ENCODE data around the gene TRIP13. TPM values are rescaled to one million over a fixed set of nuclear protein-coding genes. Genes with fewer than 3 reads are reported as not detected.
A peak's percentile ranks its signal among the peaks of the same experiment; 100 is the strongest.
"Not testable (repeated sequence)": the region's sequence is repeated elsewhere in the genome, so short reads cannot be mapped to it uniquely, and the experiment has no call there.

TRIP13 gene
- total RNA-seq, 2 donors from 2014 or later = 17.6 to 30.9 TPM

GRCh38 chr5:919356-920000, 26.8 kb downstream of the TRIP13 start:
- Mint-ChIP-seq H3K9me3 (no peaks in the 10 kb centered on the region), H3K4me3 (no peak overlapping the region), H3K4me1 (ENCODE audit: low read depth in 2 of 2) (peaks cover 0 to 2% of the 10 kb centered on the region in 2 donors), H3K36me3 (no peaks in the 10 kb centered on the region), H3K27me3 (peaks cover 0 to 6% of the 10 kb centered on the region in 2 donors), H3K27ac (no peak overlapping the region)
- ATAC-seq = no peak
- no peak for DNase-seq (ENCODE audit: low spot score)

- no peak for DNase-seq (ENCODE audit: low spot score)
Observed at GRCh38 chr5:920321-920720, 27.6 kb downstream of the TRIP13 start.

GRCh38 chr5:921456-922435, 29.1 kb downstream of the TRIP13 start:
- Mint-ChIP-seq H3K36me3 (no peaks in the 10 kb centered on the region), H3K27ac (no peak overlapping the region), H3K27me3 (peaks cover 20 to 26% of the 10 kb centered on the region in 2 donors), H3K4me1 (ENCODE audit: low read depth in 2 of 2) (peaks cover 0 to 5% of the 10 kb centered on the region in 2 donors), H3K9me3 (no peaks in the 10 kb centered on the region), H3K4me3 (no peak overlapping the region)
- ATAC-seq = no peak
- DNase-seq (ENCODE audit: low spot score) = no peak

More at GRCh38 chr5:920321-920720, 27.6 kb downstream of the TRIP13 start:
- H3K36me3 Mint-ChIP-seq = no peaks in the 10 kb centered on the region
- no peak overlapping the region for H3K27ac Mint-ChIP-seq
- no peaks in the 10 kb centered on the region for H3K9me3 Mint-ChIP-seq
- no peak for ATAC-seq
- H3K4me3 Mint-ChIP-seq = no peak overlapping the region
- H3K27me3 Mint-ChIP-seq = peaks cover 6 to 13% of the 10 kb centered on the region in 2 donors
- H3K4me1 Mint-ChIP-seq (ENCODE audit: low read depth in 2 of 2) = peaks cover 0 to 2% of the 10 kb centered on the region in 2 donors

GRCh38 chr5:922436-923280, 30.0 kb downstream of the TRIP13 start:
- Mint-ChIP-seq H3K4me1 (ENCODE audit: low read depth in 2 of 2) (peaks cover 0 to 5% of the 10 kb centered on the region in 2 donors), H3K36me3 (no peaks in the 10 kb centered on the region), H3K27ac (no peak overlapping the region), H3K4me3 (no peak overlapping the region), H3K27me3 (peaks cover 22 to 29% of the 10 kb centered on the region in 2 donors), H3K9me3 (no peaks in the 10 kb centered on the region)
- no peak for DNase-seq (ENCODE audit: low spot score)
- peak in 1 of 2 donors; percentile 11 for ATAC-seq

GRCh38 chr5:923281-923873, 30.7 kb downstream of the TRIP13 start:
- Mint-ChIP-seq H3K27ac (no peak overlapping the region), H3K27me3 (peaks cover 29 to 33% of the 10 kb centered on the region in 2 donors), H3K36me3 (no peaks in the 10 kb centered on the region), H3K9me3 (no peaks in the 10 kb centered on the region), H3K4me3 (no peak overlapping the region), H3K4me1 (ENCODE audit: low read depth in 2 of 2) (peaks cover 0 to 5% of the 10 kb centered on the region in 2 donors)
- ATAC-seq (peak; percentile 82 to 89), DNase-seq (ENCODE audit: low spot score) (peak; percentile 83)

- no peaks in the 10 kb centered on the region for H3K9me3 Mint-ChIP-seq
- no peak overlapping the region for H3K4me3 Mint-ChIP-seq
- no peaks in the 10 kb centered on the region for H3K36me3 Mint-ChIP-seq
- peaks cover 29 to 37% of the 10 kb centered on the region in 2 donors for H3K27me3 Mint-ChIP-seq
- H3K27ac Mint-ChIP-seq = no peak overlapping the region
- ATAC-seq = peak; percentile 51 to 66
- H3K4me1 Mint-ChIP-seq (ENCODE audit: low read depth in 2 of 2) = peaks cover 0 to 5% of the 10 kb centered on the region in 2 donors
- no peak for DNase-seq (ENCODE audit: low spot score)
Observed at GRCh38 chr5:926417-927171, 33.9 kb downstream of the TRIP13 start.

GRCh38 chr5:927172-928015, 34.7 kb downstream of the TRIP13 start:
- Mint-ChIP-seq H3K4me1 (ENCODE audit: low read depth in 2 of 2) (peaks cover 0 to 5% of the 10 kb centered on the region in 2 donors), H3K9me3 (no peaks in the 10 kb centered on the region), H3K27ac (no peak overlapping the region), H3K4me3 (no peak overlapping the region), H3K36me3 (no peaks in the 10 kb centered on the region), H3K27me3 (peaks cover 29 to 37% of the 10 kb centered on the region in 2 donors)
- ATAC-seq = no peak
- no peak for DNase-seq (ENCODE audit: low spot score)

GRCh38 chr5:929182-929581, 36.5 kb downstream of the TRIP13 start:
- ATAC-seq; H3K36me3 Mint-ChIP-seq; H3K9me3 Mint-ChIP-seq; DNase-seq (ENCODE audit: low spot score); H3K4me1 Mint-ChIP-seq (ENCODE audit: low read depth in 2 of 2); H3K27ac Mint-ChIP-seq; H3K4me3 Mint-ChIP-seq: not testable (repeated sequence)
- H3K27me3 Mint-ChIP-seq = peaks cover 29 to 31% of the 10 kb centered on the region in 2 donors

GRCh38 chr5:929596-929995, 36.9 kb downstream of the TRIP13 start:
- Mint-ChIP-seq H3K27me3 (peaks cover 29 to 31% of the 10 kb centered on the region in 2 donors), H3K36me3 (no peaks in the 10 kb centered on the region), H3K27ac (no peak overlapping the region), H3K4me3 (no peak overlapping the region), H3K9me3 (no peaks in the 10 kb centered on the region), H3K4me1 (ENCODE audit: low read depth in 2 of 2) (peaks cover 0 to 3% of the 10 kb centered on the region in 2 donors)
- no peak for ATAC-seq
- DNase-seq (ENCODE audit: low spot score) = no peak

GRCh38 chr5:930866-931265, 38.2 kb downstream of the TRIP13 start:
- no peaks in the 10 kb centered on the region for H3K36me3 Mint-ChIP-seq
- ATAC-seq (no peak), DNase-seq (ENCODE audit: low spot score) (no peak)
- H3K4me1 Mint-ChIP-seq (ENCODE audit: low read depth in 2 of 2) = peaks cover 0 to 3% of the 10 kb centered on the region in 2 donors
- H3K27ac Mint-ChIP-seq = no peak overlapping the region
- H3K9me3 Mint-ChIP-seq = no peaks in the 10 kb centered on the region
- H3K4me3 Mint-ChIP-seq = no peak overlapping the region
- peaks cover 18% of the 10 kb centered on the region in 2 donors for H3K27me3 Mint-ChIP-seq

GRCh38 chr5:931570-932145, 39.0 kb downstream of the TRIP13 start:
- peaks cover 0 to under 1% of the 10 kb centered on the region in 2 donors for H3K4me1 Mint-ChIP-seq (ENCODE audit: low read depth in 2 of 2)
- H3K36me3 Mint-ChIP-seq = no peaks in the 10 kb centered on the region
- ATAC-seq (no peak), DNase-seq (ENCODE audit: low spot score) (no peak)
- peaks cover 10 to 11% of the 10 kb centered on the region in 2 donors for H3K27me3 Mint-ChIP-seq
- no peak overlapping the region for H3K4me3 Mint-ChIP-seq
- no peaks in the 10 kb centered on the region for H3K9me3 Mint-ChIP-seq
- H3K27ac Mint-ChIP-seq = no peak overlapping the region

Data from natural killer cell treated with Interleukin-12 subunit alpha and Interleukin-12 subunit beta and Interleukin-15 and Interleukin-18, amount 100 ng/mL, for 72 hours (primary cell).